ENCODE results near the gene LYRM7.

DNA sequence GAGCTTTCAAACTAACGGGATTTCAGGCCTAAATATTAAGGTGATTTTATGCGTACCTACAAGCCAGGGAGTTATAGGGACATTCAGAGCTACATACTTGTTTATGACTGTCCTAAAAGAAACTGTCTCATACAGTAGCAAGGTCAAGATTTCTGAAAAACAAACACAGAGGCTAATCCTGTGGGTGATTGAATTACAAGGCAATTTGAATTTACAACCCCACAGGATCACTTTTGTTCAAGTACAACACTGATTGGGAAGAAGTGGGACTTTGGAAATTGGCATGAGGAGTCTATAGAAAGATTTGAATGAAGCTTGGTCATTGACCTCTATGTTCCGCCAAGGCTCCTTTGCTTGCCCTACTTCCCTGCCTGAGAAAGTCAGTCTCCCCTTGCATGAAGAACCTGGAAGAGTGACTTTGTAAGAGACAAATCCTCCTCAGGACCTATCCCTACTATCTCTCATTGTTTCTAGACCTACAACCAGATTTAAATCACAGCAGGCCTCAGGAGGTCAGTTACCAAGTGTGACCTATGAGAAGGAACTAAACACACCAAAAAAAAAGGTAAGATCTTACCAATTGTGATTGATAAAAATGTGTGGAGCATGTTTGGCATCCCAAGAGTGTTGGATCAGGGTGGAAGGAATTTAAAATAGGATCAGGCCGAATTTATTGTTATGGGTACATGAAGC is 54.7 kb downstream of the LYRM7 start:
- TF ChIP-seq CTCF (IDR thresholded peaks at IDR 0.05) (no peak), POLR2A (IDR thresholded peaks at IDR 0.05) (no peak)
